ENCODE measurements around the gene CHIT1.

The CHIT1 gene

GRCh38 chr1:203188686-203189232 lies 40.7 kb downstream of the CHIT1 start:
- no peak for DNase-seq (ENCODE audit: low read depth in 3 of 3)

GRCh38 chr1:203187689-203188264 lies 41.7 kb downstream of the CHIT1 start:
- DNase-seq (ENCODE audit: low read depth in 3 of 3) = no peak

- no peak for DNase-seq (ENCODE audit: low read depth in 3 of 3)
Observed at GRCh38 chr1:203187304-203187685, 42.2 kb downstream of the CHIT1 start.

DNA sequence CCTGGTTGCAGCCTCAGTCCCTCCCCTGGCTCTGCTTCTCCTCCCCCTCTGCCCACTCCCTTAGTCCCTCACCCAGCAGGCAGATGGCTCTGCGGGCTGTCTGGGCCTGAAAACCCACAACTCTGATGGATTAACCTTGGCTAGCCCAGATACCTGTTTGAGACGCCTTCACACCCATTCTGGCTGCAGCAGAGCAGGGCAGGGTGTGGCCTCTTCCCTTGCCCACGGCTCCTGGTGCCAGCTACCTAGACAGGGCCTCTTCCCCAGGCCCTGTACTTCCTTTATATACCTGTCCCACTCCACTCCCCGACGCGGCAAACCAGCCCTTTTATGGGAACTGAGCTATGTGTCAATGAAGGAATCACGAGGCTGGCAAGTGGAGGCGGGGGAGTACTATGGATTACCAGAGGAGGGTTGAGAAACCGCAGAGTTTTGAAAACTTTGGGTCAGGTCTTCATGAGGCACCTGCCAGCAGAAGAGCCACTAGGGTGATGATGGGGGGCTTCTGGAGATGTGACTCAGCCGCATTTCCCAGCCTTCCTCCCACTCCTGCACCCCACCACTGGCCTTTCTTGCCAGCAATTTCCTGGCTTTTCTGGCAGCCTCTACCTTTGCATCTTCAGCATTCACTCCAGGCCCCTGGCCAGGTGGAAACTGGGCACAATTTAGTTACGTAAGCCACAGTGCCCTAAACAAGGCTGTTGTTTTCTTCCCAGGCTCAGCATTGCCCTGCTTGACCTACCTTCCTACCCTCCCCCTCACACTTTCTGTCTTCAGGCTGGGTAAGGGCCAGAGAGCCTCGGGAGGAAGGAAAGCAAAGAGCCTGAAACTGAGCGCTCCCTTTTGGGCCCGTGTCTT lies 42.8 kb downstream of the CHIT1 start, which contains the start of gene CHI3L1:
Gene CHI3L1, minus strand, starts transcription at position 259 of the 858 bp plus-strand sequence. Its CDS starts 81 bp downstream, at position 178.
- DNase-seq (ENCODE audit: low read depth in 3 of 3) = no peak

- DNase-seq (ENCODE audit: low read depth in 3 of 3) = no peak
Observed at GRCh38 chr1:203186091-203186445, 43.4 kb downstream of the CHIT1 start.

DNA sequence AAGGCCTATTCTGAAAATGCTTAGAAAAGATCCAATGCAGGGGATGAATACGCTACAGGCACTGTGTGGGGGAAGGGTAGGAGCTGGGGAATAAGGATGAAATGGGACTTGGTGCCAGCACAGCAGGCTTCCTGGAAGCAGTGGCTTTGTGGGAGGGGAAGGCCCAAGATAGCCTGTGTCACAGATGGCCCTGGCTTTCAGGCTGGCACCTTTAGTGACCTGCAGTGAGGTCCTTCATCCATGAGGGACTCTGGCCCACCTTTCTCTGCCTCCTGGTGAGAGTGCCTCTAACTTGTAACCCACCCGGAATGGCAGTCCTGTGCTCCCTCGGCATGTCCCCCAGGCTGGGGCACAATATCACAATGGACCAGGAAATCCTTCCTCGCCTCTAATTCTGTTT lies 43.9 kb downstream of the CHIT1 start:
- DNase-seq (ENCODE audit: low read depth in 3 of 3) = no peak

DNA sequence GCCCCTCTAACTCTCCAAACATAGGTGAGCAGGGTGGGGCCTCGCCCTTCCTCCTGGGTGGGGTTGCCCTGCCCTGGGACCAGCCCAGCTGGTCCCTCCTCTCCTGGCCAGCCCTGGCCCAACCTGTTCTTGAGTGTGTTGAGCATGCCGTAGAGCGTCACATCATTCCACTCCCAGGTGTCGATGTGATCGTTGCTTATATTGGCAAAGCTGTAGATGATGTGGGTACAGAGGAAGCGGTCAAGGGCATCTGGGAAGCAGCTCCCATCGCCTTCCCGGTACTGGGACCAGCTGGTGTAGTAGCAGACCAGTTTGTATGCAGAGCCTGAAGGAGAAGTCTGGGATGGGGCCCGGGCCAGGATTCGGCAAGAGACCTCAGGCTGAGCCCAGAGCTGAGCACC lies 44.4 kb downstream of the CHIT1 start:
- DNase-seq (ENCODE audit: low read depth in 3 of 3) = no peak

DNA sequence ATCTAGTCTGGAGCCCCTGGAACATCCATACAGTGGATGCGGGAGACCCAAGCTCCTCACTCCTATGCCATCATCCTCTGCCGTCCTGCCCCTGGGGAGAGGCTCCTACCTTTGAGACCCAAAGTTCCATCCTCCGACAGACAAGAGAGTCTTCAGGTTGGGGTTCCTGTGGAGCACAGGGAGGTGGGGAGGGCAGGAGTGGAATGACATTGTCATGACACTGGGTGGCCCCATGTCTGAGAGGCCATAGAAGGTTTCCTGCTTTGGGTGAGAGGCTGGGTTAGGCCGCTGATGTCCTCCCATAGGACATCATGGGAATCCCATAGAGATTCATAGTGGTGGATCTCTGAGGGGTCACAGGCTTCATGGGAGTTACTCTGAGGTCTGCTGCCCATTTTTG lies 45.0 kb downstream of the CHIT1 start:
- DNase-seq (ENCODE audit: low read depth in 3 of 3) = no peak

- no peak for DNase-seq (ENCODE audit: low read depth in 3 of 3)
Observed at GRCh38 chr1:203183828-203184227, 45.6 kb downstream of the CHIT1 start.

DNA sequence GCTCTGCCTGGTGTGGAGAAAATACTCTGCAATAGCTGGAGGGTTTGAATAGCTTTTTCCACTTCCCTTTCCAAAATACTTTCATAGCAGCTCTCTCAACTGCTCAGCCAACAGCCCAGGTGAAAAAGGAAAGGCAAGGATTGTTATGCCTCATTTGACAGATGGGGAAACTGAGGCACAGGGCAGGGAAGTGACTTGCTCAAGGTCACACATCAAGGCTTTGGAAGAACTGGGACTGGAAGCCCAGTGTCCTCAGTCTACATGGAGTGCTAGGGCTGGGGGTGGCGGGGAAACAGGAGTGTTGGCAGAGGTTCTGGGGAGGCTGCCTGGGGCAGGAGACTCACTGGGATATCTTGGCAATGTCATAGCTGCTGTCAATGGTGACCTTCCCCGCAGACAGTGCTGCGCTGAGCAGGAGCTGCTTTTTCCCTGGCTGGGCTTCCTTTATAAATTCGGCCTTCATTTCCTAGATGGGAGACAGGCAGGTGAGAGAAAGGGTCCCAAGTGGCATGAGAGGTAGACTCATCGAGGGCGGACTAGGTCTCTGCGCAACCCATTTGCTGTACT lies 47.0 kb downstream of the CHIT1 start:
- no peak for DNase-seq (ENCODE audit: low read depth in 3 of 3)

DNA sequence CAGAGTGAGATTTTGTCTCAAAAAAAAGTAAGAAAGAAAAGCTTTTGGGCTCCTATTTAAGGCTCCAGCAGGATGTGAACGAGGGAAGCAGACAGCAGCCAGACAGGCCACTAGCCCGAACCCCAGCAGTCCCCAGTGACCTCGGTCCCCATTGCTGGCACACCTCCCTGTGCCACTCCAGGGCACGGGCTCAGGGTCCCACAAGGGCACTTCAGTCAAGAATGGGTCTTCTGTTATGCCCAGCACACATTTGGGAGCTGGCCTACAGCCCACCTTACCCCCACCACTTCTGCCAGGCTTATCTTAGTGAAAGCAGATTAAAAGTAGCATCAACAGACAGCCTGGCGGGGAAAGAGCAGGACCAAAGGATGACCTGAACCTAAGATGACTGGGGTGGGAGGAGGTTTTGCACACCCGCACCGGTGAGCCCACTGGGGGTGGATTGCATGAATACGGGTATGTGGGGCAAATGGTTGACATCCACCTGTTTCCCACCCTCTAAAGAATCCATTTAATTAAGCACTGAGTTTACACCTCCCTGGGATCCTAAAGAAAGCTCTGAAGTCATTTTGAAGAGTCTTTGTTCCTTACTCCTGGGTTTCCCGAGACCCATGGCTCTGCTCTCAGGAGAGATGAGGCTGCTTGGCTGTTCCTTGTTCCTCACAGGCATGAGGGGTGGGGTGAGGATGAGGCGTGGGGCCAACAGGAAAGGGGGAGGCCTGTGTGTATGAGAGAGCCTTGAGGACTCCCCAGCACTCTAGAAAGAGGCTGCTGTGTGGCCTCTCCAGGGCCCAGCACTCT lies 47.7 kb downstream of the CHIT1 start:
- DNase-seq (ENCODE audit: low read depth in 3 of 3) = no peak

- DNase-seq (ENCODE audit: low read depth in 3 of 3) = no peak
Observed at GRCh38 chr1:203180611-203181330, 48.7 kb downstream of the CHIT1 start.

GRCh38 chr1:203179667-203180005 lies 49.8 kb downstream of the CHIT1 start:
- DNase-seq (ENCODE audit: low read depth in 3 of 3) = no peak

GRCh38 chr1:203178821-203179666 lies 50.4 kb downstream of the CHIT1 start:
- no peak for DNase-seq (ENCODE audit: low read depth in 3 of 3)

DNA sequence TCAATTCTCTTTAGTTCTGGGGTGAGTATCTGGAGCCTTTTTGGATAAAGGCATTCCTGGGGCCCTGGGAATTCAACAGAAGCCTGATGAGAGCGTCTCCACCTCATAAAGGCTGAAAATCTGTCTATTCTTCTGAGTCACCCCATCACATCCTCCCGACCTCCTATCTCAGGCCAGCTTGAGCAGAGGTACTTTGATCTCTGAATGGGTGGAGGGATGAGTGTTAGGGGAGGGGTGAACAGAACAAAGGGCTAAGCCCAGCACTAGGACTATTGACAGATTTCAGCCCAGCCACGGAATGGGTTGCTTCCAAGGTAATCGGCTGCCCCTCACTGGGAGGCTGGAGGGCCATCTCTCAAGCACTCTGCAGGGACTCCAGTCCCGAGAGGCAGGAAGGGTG lies 51.4 kb downstream of the CHIT1 start:
- no peak for DNase-seq (ENCODE audit: low read depth in 3 of 3)

DNA sequence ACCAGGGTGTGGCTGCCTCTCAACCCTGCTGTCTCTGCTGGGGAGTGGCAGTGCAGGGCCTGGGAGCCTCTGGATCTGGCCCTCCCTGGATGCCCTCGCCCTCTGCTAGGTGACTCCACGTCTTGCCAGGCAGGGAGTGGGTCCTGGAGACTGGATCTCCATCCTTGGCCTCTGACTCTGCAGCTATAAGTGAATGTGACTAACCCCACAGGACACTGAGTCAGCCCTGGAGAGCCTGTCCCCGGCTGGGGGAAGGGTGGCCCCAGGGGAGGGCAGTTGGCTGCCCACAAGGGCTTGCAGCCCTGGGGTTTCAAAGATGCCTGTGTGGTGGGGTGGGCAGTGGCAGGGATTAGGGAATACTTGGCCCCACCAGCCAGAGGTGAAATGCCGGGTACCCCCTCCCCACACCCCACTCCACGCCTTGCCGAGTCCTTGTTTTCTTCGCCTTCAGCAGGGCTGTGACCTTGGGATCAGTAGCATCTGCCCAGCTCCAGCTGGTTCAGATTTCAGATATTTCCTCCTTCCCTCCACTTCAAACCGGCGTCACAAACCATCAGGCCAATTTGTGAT lies 51.9 kb downstream of the CHIT1 start:
- no peak for DNase-seq (ENCODE audit: low read depth in 3 of 3)

DNA sequence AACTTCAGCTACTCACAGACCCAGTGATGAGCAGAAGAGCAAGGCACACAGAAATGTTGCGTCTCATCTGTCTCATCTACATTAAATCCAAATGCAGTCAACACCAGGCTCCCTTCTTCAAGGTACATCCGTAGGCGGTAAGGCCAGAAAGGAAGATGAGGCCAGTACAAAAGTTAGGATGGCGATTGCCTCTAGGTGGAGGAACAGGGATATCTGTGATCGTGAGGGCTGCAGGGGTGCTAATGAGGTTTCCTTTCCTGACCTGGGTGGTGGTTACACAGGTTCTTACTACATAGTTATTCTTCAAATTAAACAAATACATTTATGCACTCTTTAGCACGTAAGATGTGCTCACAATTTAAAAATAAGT lies 52.5 kb downstream of the CHIT1 start:
- no peak for DNase-seq (ENCODE audit: low read depth in 3 of 3)

DNA sequence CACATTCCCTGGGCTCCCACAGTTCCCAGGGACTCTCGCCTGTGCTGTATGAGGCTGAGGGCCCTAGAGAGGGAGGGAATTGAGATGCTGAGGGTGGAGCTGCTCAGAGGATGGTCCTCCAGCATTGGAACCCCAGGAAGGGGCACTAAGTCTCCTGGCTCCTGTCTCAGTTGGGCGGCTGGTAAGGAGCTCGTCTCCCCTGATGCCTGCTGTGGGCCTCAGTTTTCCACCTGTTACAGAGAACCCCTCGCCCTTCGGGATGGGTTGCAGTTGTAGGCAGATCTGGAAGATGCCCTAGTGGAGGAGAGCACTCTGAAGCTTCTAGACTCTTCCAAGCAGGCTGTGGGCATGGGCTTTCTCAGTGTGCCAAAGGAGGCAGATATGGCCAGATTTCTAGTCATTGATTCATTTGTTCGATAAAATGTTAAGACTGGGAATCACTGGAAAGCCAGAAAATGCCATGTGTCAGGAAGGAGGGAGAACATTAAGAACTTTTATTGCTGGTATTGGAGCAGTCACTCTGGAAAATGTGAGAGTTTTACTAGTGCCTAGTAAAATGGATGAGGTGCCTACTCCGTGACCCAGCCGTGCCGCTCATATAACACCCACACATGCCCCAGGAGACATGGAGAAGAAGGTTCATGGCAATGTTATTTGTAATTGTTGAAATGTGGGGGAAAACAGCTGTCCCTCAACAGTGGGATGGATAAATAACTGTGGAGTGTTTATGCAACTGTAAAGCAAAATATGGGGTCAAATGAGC lies 53.0 kb downstream of the CHIT1 start:
- DNase-seq (ENCODE audit: low read depth in 3 of 3) = no peak

- no peak for DNase-seq (ENCODE audit: low read depth in 3 of 3)
Observed at GRCh38 chr1:203175827-203176241, 53.6 kb downstream of the CHIT1 start.
